Astrocyte (in vitro differentiated cells and primary cell): ENCODE measurements around the gene PERM1. TPM values are rescaled to one million over a fixed set of nuclear protein-coding genes. Genes with fewer than 3 reads are reported as not detected.

ENCODE experiments used
- DNase-seq: peaks from one replicate; pipeline ENCODE4 v3.0.0-alpha.2; 2010; ENCODE audit warnings: low read depth
- FAIRE-seq: peaks from 2 replicates; lab custom pipeline; 2011; peaks lifted over from hg19 to GRCh38; lab: Jason Lieb, UNC
- H2AFZ ChIP-seq: 2 replicates; pipeline ENCODE4 v1.6.0; 2012; ENCODE audit warnings: low read depth, low read length, inconsistent platforms
- H3K27ac ChIP-seq: 2 replicates; pipeline ENCODE4 v1.5.1; 2011; ENCODE audit warnings: low read depth, low read length, inconsistent platforms
- H3K27me3 ChIP-seq: 2 replicates; pipeline ENCODE4 v1.6.0; 2011; ENCODE audit warnings: low read length, inconsistent platforms; ENCODE audit not compliant: insufficient read depth
- H3K36me3 ChIP-seq: 2 replicates; pipeline ENCODE4 v1.5.1; 2011; ENCODE audit warnings: low read length, inconsistent platforms; ENCODE audit not compliant: insufficient read depth
- H3K4me1 ChIP-seq: 2 replicates; pipeline ENCODE4 v1.5.1; 2011; ENCODE audit warnings: low read length, inconsistent platforms; ENCODE audit not compliant: insufficient read depth
- H3K4me2 ChIP-seq: 2 replicates; pipeline ENCODE4 v1.6.0; 2012; ENCODE audit warnings: low read length, inconsistent platforms
- H3K4me3 ChIP-seq: 2 replicates; pipeline ENCODE4 v1.5.1; 2011; ENCODE audit warnings: low read depth, mild to moderate bottlenecking, low read length, inconsistent platforms; ENCODE audit not compliant: insufficient read depth
- H3K79me2 ChIP-seq: 2 replicates; pipeline ENCODE4 v1.6.0; 2012; ENCODE audit warnings: mild to moderate bottlenecking, low read length, inconsistent platforms; ENCODE audit not compliant: insufficient read depth
- H3K9ac ChIP-seq: 2 replicates; pipeline ENCODE4 v1.6.0; 2012; ENCODE audit warnings: mild to moderate bottlenecking, low read length, inconsistent platforms
- H3K9me3 ChIP-seq: 2 replicates; pipeline ENCODE4 v1.5.1; 2012; ENCODE audit warnings: low read depth, mild to moderate bottlenecking, low read length, inconsistent platforms; ENCODE audit not compliant: insufficient read depth
- H4K20me1 ChIP-seq: 2 replicates; pipeline ENCODE4 v1.6.0; 2012; ENCODE audit warnings: low read length, inconsistent platforms; ENCODE audit not compliant: insufficient read depth
- H3K27ac Mint-ChIP-seq: one replicate; pipeline ENCODE4 v1.8.0; 2021; ENCODE audit warnings: mild to moderate bottlenecking, mixed read lengths; ENCODE audit not compliant: unreplicated experiment
- H3K27me3 Mint-ChIP-seq: one replicate; pipeline ENCODE4 v1.8.0; 2021; ENCODE audit warnings: low read depth, mixed read lengths; ENCODE audit not compliant: unreplicated experiment
- H3K36me3 Mint-ChIP-seq: one replicate; pipeline ENCODE4 v1.8.0; 2021; ENCODE audit warnings: low read depth, mixed read lengths; ENCODE audit not compliant: unreplicated experiment
- H3K4me1 Mint-ChIP-seq: one replicate; pipeline ENCODE4 v1.8.0; 2021; ENCODE audit warnings: low read depth, mixed read lengths; ENCODE audit not compliant: unreplicated experiment
- H3K4me3 Mint-ChIP-seq: one replicate; pipeline ENCODE4 v1.8.0; 2021; ENCODE audit warnings: mild to moderate bottlenecking, moderate library complexity, mixed read lengths; ENCODE audit not compliant: unreplicated experiment
- H3K9me3 Mint-ChIP-seq: one replicate; pipeline ENCODE4 v1.8.0; 2021; ENCODE audit warnings: mild to moderate bottlenecking, mixed read lengths; ENCODE audit not compliant: unreplicated experiment
- CTCF ChIP-seq: IDR thresholded peaks from 2 replicates; pipeline ENCODE4 v1.5.1; 2011; ENCODE audit warnings: low read depth, mild to moderate bottlenecking, inconsistent platforms, low read length, moderate library complexity; ENCODE audit not compliant: insufficient read depth
- EZH2 ChIP-seq: IDR thresholded peaks from 2 replicates; pipeline ENCODE4 v1.6.1; 2012; ENCODE audit warnings: mild to moderate bottlenecking, low read length, inconsistent platforms; ENCODE audit not compliant: insufficient read depth
- total RNA-seq: library from RNA; stranded (reverse); gene quantifications from 2 replicates; pipeline ENCODE4 v1.2.1, GENCODE V29; 2021

The PERM1 gene
- total RNA-seq, 1 donor from 2014 or later, result 0.20 TPM

DNA sequence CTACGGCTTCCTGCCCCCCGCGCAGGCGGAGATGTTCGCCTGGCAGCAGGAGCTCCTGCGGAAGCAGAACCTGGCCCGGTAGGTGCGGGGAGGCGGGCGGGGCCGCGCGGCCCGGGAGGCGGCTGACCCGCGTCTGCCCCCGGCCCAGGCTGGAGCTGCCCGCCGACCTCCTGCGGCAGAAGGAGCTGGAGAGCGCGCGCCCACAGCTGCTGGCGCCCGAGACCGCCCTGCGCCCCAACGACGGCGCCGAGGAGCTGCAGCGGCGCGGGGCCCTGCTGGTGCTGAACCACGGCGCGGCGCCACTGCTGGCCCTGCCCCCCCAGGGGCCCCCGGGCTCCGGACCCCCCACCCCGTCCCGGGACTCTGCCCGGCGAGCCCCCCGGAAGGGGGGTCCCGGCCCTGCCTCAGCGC lies 39.5 kb downstream of the PERM1 start:
- H3K4me2 ChIP-seq, result peak overlapping the region; percentile 75
- peaks cover 10% of the 10 kb centered on the region for H3K36me3 Mint-ChIP-seq
- H3K4me1 ChIP-seq, result peaks cover 42% of the 10 kb centered on the region
- H3K4me3 Mint-ChIP-seq, result no peak overlapping the region
- DNase-seq (no peak), FAIRE-seq (no peak)
- H3K27ac Mint-ChIP-seq, result no peak overlapping the region
- H3K79me2 ChIP-seq, result no peaks in the 10 kb centered on the region
- H3K27me3 ChIP-seq, result no peaks in the 10 kb centered on the region
- TF ChIP-seq CTCF (no peak), EZH2 (no peak)
- peak overlapping the region; percentile 46 for H3K9ac ChIP-seq
- H3K4me3 ChIP-seq, result peak overlapping the region; percentile 28
- peaks cover 9% of the 10 kb centered on the region for H3K27me3 Mint-ChIP-seq
- H3K9me3 ChIP-seq, result no peaks in the 10 kb centered on the region
- peaks cover 6% of the 10 kb centered on the region for H3K4me1 Mint-ChIP-seq
- H3K27ac ChIP-seq, result no peak overlapping the region
- H4K20me1 ChIP-seq, result peaks cover 23% of the 10 kb centered on the region
- H3K9me3 Mint-ChIP-seq, result no peaks in the 10 kb centered on the region
- H2AFZ ChIP-seq, result no peak overlapping the region
- H3K36me3 ChIP-seq, result no peaks in the 10 kb centered on the region

- no peak overlapping the region for H3K27ac ChIP-seq
- H3K9ac ChIP-seq, result peak overlapping the region; percentile 38
- H3K4me3 ChIP-seq, result peak overlapping the region; percentile 5
- peak overlapping the region; percentile 75 for H3K4me2 ChIP-seq
- no peak overlapping the region for H3K27ac Mint-ChIP-seq
- peaks cover 5% of the 10 kb centered on the region for H3K36me3 Mint-ChIP-seq
- H4K20me1 ChIP-seq, result peaks cover 23% of the 10 kb centered on the region
- peak; percentile 77 for DNase-seq
- no peaks in the 10 kb centered on the region for H3K9me3 Mint-ChIP-seq
- H3K9me3 ChIP-seq, result no peaks in the 10 kb centered on the region
- H3K4me1 Mint-ChIP-seq, result peaks cover 6% of the 10 kb centered on the region
- H2AFZ ChIP-seq, result no peak overlapping the region
- peaks cover 8% of the 10 kb centered on the region for H3K27me3 Mint-ChIP-seq
- H3K27me3 ChIP-seq, result no peaks in the 10 kb centered on the region
- FAIRE-seq, result no peak
- no peaks in the 10 kb centered on the region for H3K36me3 ChIP-seq
- H3K79me2 ChIP-seq, result no peaks in the 10 kb centered on the region
- H3K4me3 Mint-ChIP-seq, result peak overlapping the region; percentile 72
- peaks cover 42% of the 10 kb centered on the region for H3K4me1 ChIP-seq
- TF ChIP-seq EZH2, result peak; percentile 44
- no peak for TF ChIP-seq CTCF
Observed at GRCh38 chr1:941588-942383, 40.1 kb downstream of the PERM1 start.

- no peak for DNase-seq
- Histone ChIP-seq H4K20me1 (peaks cover 23% of the 10 kb centered on the region), H3K36me3 (no peaks in the 10 kb centered on the region), H3K79me2 (no peaks in the 10 kb centered on the region), H3K9ac (peak overlapping the region; percentile 36), H3K9me3 (no peaks in the 10 kb centered on the region), H3K4me1 (peaks cover 42% of the 10 kb centered on the region), H3K4me2 (peak overlapping the region; percentile 75), H3K4me3 (no peak overlapping the region), H3K27ac (no peak overlapping the region), H2AFZ (peak overlapping the region; percentile 26), H3K27me3 (no peaks in the 10 kb centered on the region)
- H3K27ac Mint-ChIP-seq, result no peak overlapping the region
- no peak for TF ChIP-seq CTCF
- no peak for TF ChIP-seq EZH2
- H3K4me3 Mint-ChIP-seq, result peak overlapping the region; percentile 72
- peaks cover 5% of the 10 kb centered on the region for H3K36me3 Mint-ChIP-seq
- no peaks in the 10 kb centered on the region for H3K9me3 Mint-ChIP-seq
- H3K27me3 Mint-ChIP-seq, result peaks cover 10% of the 10 kb centered on the region
- FAIRE-seq, result no peak
- peaks cover 6% of the 10 kb centered on the region for H3K4me1 Mint-ChIP-seq
Observed at GRCh38 chr1:941015-941587, 40.8 kb downstream of the PERM1 start.
